Astrocyte of the cerebellum (primary cell): ENCODE results near the gene ACSL6.

Source experiments
- DNase-seq: peaks from one replicate; pipeline ENCODE4 v3.0.0-alpha.2; 2011; ENCODE audit warnings: low read depth
- H3K4me3 ChIP-seq: 2 replicates; pipeline ENCODE4 v1.5.1; 2011; ENCODE audit warnings: mild to moderate bottlenecking, low read depth, low read length, moderate library complexity
- in situ Hi-C: cut with HindIII; loops from 2 replicates; pipeline ENCODE4 v1.10.0; 2017; ENCODE audit warnings: low sequenced_read_pairs
- TF ChIP-seq, protein P1 (sequence below): IDR thresholded peaks from 2 replicates; pipeline ENCODE4 v1.5.1; 2012; ENCODE audit warnings: low read length, low read depth, moderate library complexity, mild to moderate bottlenecking; ENCODE audit errors: missing control alignments

Gene ACSL6

DNA sequence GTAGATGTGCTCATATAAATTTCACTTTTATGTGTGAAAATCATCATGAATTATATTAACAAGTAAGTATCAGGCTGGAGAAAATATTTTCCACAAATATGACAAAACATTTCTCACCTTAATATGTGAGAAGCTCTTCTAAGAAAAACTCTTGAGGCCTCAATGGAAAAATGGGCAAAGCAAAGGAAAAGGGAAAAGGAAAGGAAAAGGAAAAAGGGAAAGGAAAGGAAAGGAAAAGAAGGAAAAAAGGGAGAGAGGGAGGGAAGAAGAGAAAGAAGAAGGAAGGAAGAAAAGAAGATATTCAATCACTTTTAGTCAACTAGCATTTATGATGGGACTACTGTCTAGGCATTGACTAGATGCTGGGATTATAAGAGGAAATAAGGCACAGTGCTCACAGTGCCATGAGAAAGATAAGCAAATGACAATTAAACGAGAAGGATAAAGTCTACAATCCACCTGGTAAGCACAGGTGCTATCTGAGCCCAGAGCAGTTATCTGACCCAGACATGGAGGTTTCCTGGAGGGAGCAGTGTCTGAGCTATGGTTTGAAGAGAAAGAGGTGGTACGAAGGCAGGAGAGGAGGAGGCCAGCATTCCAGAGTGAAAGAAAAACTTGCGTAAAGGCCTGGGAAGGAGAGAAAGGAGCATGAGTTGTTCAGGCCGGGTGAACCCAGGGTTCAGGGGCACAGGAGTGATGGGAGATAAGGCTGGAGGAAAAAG is 18.3 kb upstream of the ACSL6 start:
- in situ Hi-C loops, result no loop called here
- TF ChIP-seq, protein P1, sequence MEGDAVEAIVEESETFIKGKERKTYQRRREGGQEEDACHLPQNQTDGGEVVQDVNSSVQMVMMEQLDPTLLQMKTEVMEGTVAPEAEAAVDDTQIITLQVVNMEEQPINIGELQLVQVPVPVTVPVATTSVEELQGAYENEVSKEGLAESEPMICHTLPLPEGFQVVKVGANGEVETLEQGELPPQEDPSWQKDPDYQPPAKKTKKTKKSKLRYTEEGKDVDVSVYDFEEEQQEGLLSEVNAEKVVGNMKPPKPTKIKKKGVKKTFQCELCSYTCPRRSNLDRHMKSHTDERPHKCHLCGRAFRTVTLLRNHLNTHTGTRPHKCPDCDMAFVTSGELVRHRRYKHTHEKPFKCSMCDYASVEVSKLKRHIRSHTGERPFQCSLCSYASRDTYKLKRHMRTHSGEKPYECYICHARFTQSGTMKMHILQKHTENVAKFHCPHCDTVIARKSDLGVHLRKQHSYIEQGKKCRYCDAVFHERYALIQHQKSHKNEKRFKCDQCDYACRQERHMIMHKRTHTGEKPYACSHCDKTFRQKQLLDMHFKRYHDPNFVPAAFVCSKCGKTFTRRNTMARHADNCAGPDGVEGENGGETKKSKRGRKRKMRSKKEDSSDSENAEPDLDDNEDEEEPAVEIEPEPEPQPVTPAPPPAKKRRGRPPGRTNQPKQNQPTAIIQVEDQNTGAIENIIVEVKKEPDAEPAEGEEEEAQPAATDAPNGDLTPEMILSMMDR, result no peak
- DNase-seq, result no peak

DNA sequence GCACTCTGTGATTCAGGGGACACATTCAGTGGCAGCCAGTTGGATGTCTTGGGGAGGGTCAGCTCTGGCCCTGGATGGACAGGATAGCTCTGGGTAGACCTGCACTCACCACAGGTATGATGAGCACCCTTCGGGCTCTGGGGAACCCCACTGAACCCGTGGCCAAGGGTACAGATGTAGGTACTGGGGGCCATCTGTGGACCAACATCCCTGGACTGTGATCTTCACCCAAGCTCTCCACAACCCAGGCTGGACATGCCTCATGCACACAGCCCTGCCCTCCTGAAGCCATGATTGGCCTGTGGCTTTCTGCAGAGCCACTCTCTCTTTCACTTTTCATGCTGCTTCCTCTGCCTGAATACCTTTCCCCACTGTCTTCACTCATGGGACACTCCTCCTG is 15.6 kb upstream of the ACSL6 start:
- H3K4me3 ChIP-seq, result no peak overlapping the region
- TF ChIP-seq, protein P1, result no peak
- in situ Hi-C loops, result no loop called here
- no peak for DNase-seq

More for the DNA sequence above, 18.3 kb upstream of the ACSL6 start:
- no peak overlapping the region for H3K4me3 ChIP-seq

- no peak overlapping the region for H3K4me3 ChIP-seq
- in situ Hi-C loops, result no loop called here
- no peak for DNase-seq
- TF ChIP-seq, protein P1, result no peak
These were observed 15.1 kb upstream of the ACSL6 start for GRCh38 chr5:132026516-132027008.

- in situ Hi-C loops, result no loop called here
- TF ChIP-seq, protein P1, result no peak
- no peak overlapping the region for H3K4me3 ChIP-seq
- DNase-seq, result no peak
These were observed 14.0 kb upstream of the ACSL6 start for GRCh38 chr5:132025403-132025971.

GRCh38 chr5:132024789-132025402 is 13.4 kb upstream of the ACSL6 start:
- TF ChIP-seq, protein P1, result no peak
- no peak for DNase-seq
- in situ Hi-C loops, result loop anchor here (25.0 kb wide), 3 partner anchors 338 to 588 kb away; no protein-coding TSS in a partner anchor

DNA sequence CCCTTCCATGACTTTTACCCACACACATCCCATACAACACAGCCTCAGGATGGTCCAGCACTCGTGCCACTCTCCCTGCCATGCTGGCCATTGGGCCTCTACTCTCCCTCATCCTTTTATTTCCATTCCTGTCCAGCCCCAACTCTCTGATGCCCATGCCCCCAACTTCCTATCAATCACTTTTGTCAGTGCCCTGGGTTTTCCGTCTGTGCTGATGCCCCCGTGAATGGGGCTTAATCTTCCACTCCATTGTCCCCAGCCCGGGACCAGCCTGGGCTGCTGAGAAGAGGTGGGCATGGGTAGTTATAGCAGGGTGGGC is 12.6 kb upstream of the ACSL6 start:
- DNase-seq, result no peak
- in situ Hi-C loops, result loop anchor here (25.0 kb wide), 3 partner anchors 337 to 587 kb away; no protein-coding TSS in a partner anchor
- H3K4me3 ChIP-seq, result no peak overlapping the region
- TF ChIP-seq, protein P1, result no peak

More at GRCh38 chr5:132024789-132025402, 13.4 kb upstream of the ACSL6 start:
- no peak overlapping the region for H3K4me3 ChIP-seq
